ENCODE measurements around the gene CEP68. TPM values are rescaled to one million over a fixed set of nuclear protein-coding genes. Genes with fewer than 3 reads are reported as not detected.

Gene CEP68
- total RNA-seq, 1 experiment from 2014 or later: 11.2 TPM

GRCh38 chr2:65046633-65047407 is 9.4 kb upstream of the CEP68 start (continued):
- TF ChIP-seq CBX3 (IDR thresholded peaks at IDR 0.05; ENCODE audit: low read depth) (no peak), REST (IDR thresholded peaks at IDR 0.05; ENCODE audit: low read depth) (no peak), ZFX (IDR thresholded peaks at IDR 0.05) (no peak), TCF7L2 (IDR thresholded peaks at IDR 0.05; ENCODE audit: borderline replicate concordance, extremely low read depth, insufficient read depth, insufficient read length) (no peak), SRF (IDR thresholded peaks at IDR 0.05; ENCODE audit: low read depth) (no peak)

DNA sequence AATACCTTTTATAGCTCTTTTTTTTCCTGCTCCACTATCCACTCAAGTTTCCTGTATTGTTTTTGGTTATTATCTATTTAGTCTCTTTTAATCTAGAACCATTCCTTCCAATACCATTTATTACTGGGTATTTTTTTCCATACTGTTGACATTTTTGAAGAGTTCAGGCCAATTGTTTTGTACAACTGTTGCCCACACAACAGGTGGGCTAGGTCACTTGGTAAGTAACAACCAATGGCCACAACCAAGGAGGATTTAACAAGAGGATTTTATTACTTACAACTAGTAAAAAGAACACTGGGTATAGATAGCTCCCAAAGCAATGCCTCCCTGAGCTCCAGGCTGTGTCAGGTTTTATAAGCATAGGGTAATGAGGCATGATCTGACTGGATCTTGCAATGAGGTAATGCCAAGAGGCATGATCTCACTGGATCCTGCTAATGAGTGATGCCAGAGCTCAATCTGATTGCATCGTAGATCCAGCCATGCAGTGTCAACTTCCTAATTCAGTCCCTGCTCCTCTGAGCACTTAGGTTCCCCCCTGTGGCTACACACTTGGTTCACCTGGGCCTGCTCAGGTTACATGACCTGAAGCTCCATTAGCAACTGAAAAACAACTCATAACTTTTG is 7.1 kb upstream of the CEP68 start:
- Histone ChIP-seq H3K4me2 (ENCODE audit: low read length) (no peak overlapping the region), H3K27ac (ENCODE audit: low read depth, low read length) (no peak overlapping the region), H3K9me3 (ENCODE audit: control insufficient read depth in 1 of 2, insufficient read depth in 1 of 2, low read depth in 1 of 2, low read length in 2 of 2) (peaks cover 0 to 7% of the 10 kb centered on the region in 2 experiments; a peak in 1 of 4 replicates), H3K79me2 (ENCODE audit: insufficient read depth, low read length) (no peaks in the 10 kb centered on the region), H4K20me1 (ENCODE audit: insufficient read depth) (no peaks in the 10 kb centered on the region), H3K9me2 (ENCODE audit: insufficient read depth) (no peaks in the 10 kb centered on the region), H3K36me3 (ENCODE audit: control insufficient read depth in 1 of 2, insufficient read depth in 2 of 2, low read length in 2 of 2) (no peaks in the 10 kb centered on the region), H3K9ac (ENCODE audit: low read length) (no peak overlapping the region), H2AFZ (ENCODE audit: low read depth, low read length, poor library complexity, severe bottlenecking) (no peak overlapping the region), H3K4me3 (replicated peaks in 1 of 2; ENCODE audit: low read depth in 1 of 2, low read length in 2 of 2) (no peak overlapping the region), H3K4me1 (ENCODE audit: control insufficient read depth in 1 of 2, insufficient read depth in 2 of 2, low read length in 2 of 2) (peaks cover 2 to 3% of the 10 kb centered on the region in 2 experiments; a peak in 2 of 4 replicates), H3K27me3 (ENCODE audit: insufficient read depth, low read length) (no peaks in the 10 kb centered on the region)
- ATAC-seq: no peak; the same call in 1 of the 2 replicates
- no TSS peak for BruUV-seq (replicated peaks)
- TF ChIP-seq POLR2A (IDR thresholded peaks at IDR 0.05; ENCODE audit: borderline replicate concordance, extremely low read depth, insufficient read depth, insufficient read length) (no peak), CEBPB (IDR thresholded peaks at IDR 0.05; ENCODE audit: low read depth) (peak; percentile 48; the same call in 1 of the 2 replicates), SP1 (IDR thresholded peaks at IDR 0.05; ENCODE audit: low read depth) (0 out of 2 replicates have a peak, but pooled peaks have one; percentile 18)
- TF ChIP-seq, protein P1, sequence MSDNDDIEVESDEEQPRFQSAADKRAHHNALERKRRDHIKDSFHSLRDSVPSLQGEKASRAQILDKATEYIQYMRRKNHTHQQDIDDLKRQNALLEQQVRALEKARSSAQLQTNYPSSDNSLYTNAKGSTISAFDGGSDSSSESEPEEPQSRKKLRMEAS (IDR thresholded peaks at IDR 0.05): peak; percentile 33; the same call in 1 of the 2 replicates
- ChIA-PET CTCF (interaction anchor here (0.7 to 1.3 kb wide), 2 partner anchors 9 to 131 kb away, joined by 3 read pairs; no protein-coding TSS in a partner anchor), POLR2A (no interaction called here), RAD21 (ENCODE audit: low non-redundant PET in 1 of 2, low total read pairs in 2 of 2, uncharacterized antibody in 2 of 2, unreplicated experiment in 2 of 2) (no interaction called here)
- no peak for DNase-seq (ENCODE audit: low read depth, low spot score)
- intact Hi-C loops (cut with micrococcal nuclease): no loop called here
